22Rv1 (cell line): ENCODE data around the gene WDR35.

Experiments used
- CTCF ChIP-seq: fragments of 450-650 bp; IDR thresholded peaks from 2 replicates; pipeline ENCODE4 v1.5.1; 2017; ENCODE audit warnings: mild to moderate bottlenecking
- ZFX ChIP-seq: fragments of 450-650 bp; IDR thresholded peaks from 2 replicates; pipeline ENCODE4 v1.6.1; 2017; ENCODE audit warnings: antibody characterized with exemption, borderline replicate concordance

GRCh38 chr2:19861813-19862212 is 128.1 kb downstream of the WDR35 start:
- TF ChIP-seq CTCF = no peak
- TF ChIP-seq ZFX = no peak
